PFSK-1 (cell line): ENCODE data around the gene UBAC2.

Source experiments
- FOXP2 ChIP-seq: optimal IDR thresholded peaks from 2 replicates; pipeline ENCODE3; 2011; ENCODE audit warnings: borderline replicate concordance, control low read depth, inconsistent platforms; ENCODE audit not compliant: insufficient read depth; ENCODE audit errors: extremely low read length, extremely low read depth
- POLR2AphosphoS5 ChIP-seq: IDR thresholded peaks from 2 replicates; pipeline ENCODE4 v1.6.1; 2012; ENCODE audit warnings: low read depth, mild to moderate bottlenecking, control low read depth, low read length, moderate library complexity
- SIN3A ChIP-seq: IDR thresholded peaks from 2 replicates; pipeline ENCODE4 v1.6.1; 2012; ENCODE audit warnings: mild to moderate bottlenecking, low read length, moderate library complexity, borderline replicate concordance; ENCODE audit not compliant: insufficient read depth
- TAF1 ChIP-seq: IDR thresholded peaks from 2 replicates; pipeline ENCODE4 v1.6.1; 2012; ENCODE audit warnings: low read length, control low read depth, borderline replicate concordance; ENCODE audit not compliant: insufficient read depth
- TF ChIP-seq, protein P1 (sequence below), 2 experiments: IDR thresholded peaks; 2 replicates each; pipeline versions ENCODE4 v1.6.1 to v1.8.0; 2011 to 2012; ENCODE audit warnings: low read depth in 2 of 2, low read length in 2 of 2, control low read depth in 1 of 2, inconsistent platforms in 1 of 2, mild to moderate bottlenecking in 1 of 2, moderate library complexity in 1 of 2; ENCODE audit not compliant: insufficient read depth in 1 of 2

Gene UBAC2

DNA sequence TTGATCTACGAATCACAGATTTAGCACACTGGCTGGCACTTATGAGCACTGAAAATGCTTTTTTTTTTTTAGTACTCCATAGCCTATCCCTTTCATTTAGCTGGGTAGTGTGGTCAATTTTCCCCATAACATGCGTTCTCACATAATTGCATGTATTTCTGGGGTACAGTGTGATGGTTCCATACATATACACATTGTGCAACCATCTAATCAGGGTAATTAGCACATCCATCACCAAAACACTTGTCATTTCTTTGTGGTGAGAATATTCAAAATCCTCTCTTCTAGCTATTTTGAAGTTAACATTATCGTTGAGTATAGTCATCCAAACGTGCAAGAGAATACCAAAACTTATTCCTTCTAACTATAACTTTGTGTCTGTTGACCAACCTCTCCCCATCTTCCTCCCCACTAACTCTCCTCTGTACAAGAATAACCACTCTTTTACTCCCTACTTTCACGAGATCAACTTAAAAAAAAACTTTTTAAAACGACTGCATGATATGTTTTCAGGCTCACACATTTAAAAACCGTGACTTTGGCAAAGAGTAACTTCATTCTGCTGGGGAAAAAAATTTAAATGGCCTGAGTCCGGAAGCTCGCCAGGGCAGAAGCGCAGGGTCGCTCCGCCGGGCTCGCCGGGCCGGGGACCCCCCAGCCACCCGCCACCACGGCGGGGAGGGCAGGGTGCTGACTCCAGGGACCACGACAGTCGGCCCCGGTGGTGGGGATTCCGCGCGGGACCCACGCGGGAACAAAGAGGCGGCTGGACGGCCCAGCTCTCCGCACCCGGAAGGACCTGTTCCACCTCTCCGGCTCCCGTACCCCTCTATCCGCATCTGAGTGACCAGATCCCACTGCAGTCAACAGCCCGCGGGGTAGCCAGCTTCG lies 868 bp upstream of the UBAC2 start:
- TF ChIP-seq POLR2AphosphoS5, result no peak
- TF ChIP-seq, protein P1, sequence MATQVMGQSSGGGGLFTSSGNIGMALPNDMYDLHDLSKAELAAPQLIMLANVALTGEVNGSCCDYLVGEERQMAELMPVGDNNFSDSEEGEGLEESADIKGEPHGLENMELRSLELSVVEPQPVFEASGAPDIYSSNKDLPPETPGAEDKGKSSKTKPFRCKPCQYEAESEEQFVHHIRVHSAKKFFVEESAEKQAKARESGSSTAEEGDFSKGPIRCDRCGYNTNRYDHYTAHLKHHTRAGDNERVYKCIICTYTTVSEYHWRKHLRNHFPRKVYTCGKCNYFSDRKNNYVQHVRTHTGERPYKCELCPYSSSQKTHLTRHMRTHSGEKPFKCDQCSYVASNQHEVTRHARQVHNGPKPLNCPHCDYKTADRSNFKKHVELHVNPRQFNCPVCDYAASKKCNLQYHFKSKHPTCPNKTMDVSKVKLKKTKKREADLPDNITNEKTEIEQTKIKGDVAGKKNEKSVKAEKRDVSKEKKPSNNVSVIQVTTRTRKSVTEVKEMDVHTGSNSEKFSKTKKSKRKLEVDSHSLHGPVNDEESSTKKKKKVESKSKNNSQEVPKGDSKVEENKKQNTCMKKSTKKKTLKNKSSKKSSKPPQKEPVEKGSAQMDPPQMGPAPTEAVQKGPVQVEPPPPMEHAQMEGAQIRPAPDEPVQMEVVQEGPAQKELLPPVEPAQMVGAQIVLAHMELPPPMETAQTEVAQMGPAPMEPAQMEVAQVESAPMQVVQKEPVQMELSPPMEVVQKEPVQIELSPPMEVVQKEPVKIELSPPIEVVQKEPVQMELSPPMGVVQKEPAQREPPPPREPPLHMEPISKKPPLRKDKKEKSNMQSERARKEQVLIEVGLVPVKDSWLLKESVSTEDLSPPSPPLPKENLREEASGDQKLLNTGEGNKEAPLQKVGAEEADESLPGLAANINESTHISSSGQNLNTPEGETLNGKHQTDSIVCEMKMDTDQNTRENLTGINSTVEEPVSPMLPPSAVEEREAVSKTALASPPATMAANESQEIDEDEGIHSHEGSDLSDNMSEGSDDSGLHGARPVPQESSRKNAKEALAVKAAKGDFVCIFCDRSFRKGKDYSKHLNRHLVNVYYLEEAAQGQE (IDR thresholded peaks at IDR 0.05; ENCODE audit: insufficient read depth in 1 of 2, low read depth in 2 of 2, low read length in 2 of 2), result no peak
- TF ChIP-seq TAF1, result no peak
- no peak for TF ChIP-seq SIN3A
- no peak for TF ChIP-seq FOXP2

DNA sequence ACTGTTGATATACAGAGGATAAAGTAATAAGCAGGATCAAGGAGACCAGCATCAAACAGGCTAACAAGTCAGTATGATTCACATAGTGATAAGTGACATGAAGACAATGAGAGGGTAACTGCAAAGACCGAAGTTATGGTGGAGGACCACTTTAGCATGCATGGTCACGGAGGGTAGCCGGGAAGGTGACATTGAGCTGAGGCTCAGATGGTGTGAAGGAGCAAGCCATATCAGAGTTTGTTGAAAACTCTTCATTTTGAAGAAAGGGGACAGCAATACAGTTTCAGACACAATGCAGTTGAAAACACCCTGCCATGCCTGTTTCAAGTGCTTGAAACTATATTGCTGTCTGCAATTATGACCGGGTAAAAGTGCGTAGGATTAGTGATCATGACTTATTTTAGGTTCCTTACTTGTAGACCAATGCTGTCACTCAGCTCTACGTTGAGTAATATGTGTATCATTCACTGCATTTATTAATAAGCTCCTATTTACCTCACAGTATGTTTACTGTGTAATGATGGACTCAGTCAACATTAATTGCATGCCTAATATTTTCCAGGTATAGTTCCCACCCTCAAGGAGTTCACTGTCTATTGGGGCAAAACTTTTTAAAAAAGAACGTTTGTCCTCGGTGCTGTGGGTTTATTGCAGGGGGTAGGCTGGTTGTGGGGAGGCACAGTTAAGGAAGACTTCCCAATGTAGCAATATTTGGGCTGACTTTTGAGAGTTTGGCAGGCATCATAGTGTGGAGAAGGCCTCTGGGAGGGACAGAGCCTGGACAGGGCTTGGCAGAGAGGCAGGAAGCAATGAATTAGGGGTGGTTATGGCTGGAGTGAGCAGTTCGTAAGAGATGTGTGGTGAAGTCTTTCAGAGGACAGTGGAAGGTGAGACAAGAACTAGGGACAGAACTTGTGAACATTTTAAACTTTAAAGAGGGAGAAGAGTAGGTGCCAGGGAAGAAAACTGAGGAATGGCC lies 3.2 kb downstream of the UBAC2 start:
- TF ChIP-seq TAF1 (no peak), SIN3A (no peak)

DNA sequence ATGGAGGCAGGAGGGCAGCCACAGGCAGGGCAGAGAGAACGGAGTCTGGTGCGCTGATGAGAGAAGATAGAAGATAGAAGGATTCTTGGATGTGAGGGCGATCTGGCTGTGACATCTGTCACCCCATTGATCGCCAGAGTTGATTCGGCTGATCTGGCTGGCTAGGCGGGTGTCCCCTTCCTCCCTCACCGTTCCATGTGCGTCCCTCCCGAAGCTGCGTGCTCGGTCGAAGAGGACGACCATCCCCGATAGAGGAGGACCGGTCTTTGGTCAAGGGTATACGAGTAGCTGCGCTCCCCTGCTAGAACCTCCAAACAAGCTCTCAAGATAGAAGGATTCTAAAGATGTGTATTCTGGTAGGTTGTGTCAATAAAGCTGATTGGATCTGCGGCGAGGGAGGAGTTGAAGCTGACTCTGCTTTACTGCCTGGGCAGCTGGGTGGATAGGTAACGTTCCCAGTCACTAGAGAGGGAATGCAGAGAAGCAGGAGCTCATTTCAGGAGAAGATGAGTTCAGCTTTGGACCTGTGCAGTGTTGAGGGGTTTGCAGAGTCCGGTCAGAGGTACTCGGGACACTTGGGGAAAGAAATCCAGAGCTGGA lies 5.1 kb downstream of the UBAC2 start:
- no peak for TF ChIP-seq TAF1

DNA sequence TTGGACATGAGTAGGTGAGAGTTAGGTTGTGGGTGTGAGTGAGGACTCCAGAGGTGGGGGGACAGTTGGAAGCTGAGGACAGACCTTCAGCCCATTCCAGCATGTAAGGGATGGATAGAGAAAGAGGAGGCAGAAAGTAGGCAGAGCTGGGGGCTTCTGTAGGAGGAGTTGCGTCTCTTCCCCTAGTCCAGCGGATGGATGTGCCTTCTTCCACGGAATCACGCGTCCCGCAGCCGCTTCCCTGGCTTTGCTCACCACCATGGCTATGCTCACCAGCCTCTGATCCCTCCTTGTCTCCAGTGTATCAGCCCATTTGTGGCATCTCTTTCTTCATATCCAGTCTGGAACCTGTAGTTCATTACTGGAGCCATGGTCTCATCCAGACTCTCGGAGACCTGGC lies 5.6 kb downstream of the UBAC2 start:
- TF ChIP-seq TAF1, result no peak
- no peak for TF ChIP-seq FOXP2
- no peak for TF ChIP-seq POLR2AphosphoS5
- TF ChIP-seq, protein P1 (IDR thresholded peaks at IDR 0.05; ENCODE audit: insufficient read depth in 1 of 2, low read depth in 2 of 2, low read length in 2 of 2), result no peak
- TF ChIP-seq SIN3A, result no peak

DNA sequence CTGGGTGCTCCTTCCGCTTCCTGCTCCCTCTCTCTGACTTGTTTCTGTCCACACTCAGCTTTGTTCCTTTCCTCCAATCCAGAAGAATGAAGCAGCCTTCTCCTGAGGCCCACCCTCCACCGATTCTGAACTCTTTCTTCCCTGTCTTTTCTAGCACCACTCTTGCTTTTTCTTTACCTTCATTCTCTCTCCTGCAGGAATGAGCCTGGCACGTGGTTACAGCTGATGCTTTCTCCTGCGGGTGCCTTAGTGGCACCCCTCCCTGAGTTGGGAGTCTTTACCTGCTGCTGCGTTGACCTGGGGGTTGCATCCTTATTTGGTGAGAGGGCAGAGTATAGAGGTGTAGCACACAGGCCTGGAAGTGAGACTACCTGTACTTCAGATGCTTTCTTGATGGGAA lies 6.2 kb downstream of the UBAC2 start:
- TF ChIP-seq SIN3A (no peak), POLR2AphosphoS5 (no peak), TAF1 (no peak), FOXP2 (no peak)
- TF ChIP-seq, protein P1 (IDR thresholded peaks at IDR 0.05; ENCODE audit: insufficient read depth in 1 of 2, low read depth in 2 of 2, low read length in 2 of 2), result no peak

DNA sequence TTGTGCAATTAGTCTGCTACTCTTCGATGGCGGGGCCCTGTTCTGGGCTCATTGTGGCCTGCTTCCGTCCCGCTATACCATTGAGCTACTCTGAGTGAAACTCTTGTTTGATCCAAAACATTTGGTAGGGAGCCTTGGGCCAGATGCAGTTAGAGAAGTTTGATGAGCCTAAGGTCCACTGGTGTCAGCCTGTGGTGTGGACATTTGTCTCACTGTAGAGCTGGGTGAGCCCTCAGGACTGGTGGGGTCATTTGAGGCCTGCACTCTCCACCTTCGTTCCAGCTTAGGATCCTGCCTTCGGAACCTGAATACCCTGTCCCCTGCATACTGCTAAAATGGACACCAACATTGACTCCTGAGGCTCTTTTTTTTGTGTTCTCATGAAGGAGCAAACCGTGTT lies 6.9 kb downstream of the UBAC2 start:
- TF ChIP-seq TAF1 (no peak), FOXP2 (no peak), POLR2AphosphoS5 (no peak), SIN3A (no peak)
- TF ChIP-seq, protein P1 (IDR thresholded peaks at IDR 0.05; ENCODE audit: insufficient read depth in 1 of 2, low read depth in 2 of 2, low read length in 2 of 2), result no peak
